HG03103 (cell line): ENCODE measurements around the gene NAA20.
A peak's percentile ranks its signal among the peaks of the same experiment; 100 is the strongest.

Source experiments
- ATAC-seq: cut with Tn5 transposase; IDR thresholded peaks from one replicate; pipeline ENCODE4 v1.9.1; 2021; ENCODE audit warnings: low read depth; ENCODE audit not compliant: unreplicated experiment

The NAA20 gene

DNA sequence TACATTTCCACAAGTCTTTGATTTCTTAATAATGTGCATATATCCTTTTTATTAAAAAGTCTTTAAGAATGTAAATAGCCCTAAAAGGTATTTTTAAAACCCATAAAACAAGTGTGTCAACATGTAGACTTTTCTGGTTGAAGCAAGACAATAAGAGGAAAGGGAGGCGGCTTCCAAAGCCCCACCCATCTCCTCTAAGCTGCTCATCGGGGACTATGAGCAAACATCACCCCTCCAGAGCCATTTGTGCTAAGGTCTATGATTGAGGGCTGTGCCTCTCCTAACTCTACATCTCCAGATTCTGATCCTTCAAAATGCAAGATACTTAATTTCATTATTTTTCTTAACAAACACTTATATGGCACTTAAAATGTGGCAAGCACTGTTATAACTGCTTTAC, 2.5 kb upstream of the NAA20 start:
- ATAC-seq: no peak

DNA sequence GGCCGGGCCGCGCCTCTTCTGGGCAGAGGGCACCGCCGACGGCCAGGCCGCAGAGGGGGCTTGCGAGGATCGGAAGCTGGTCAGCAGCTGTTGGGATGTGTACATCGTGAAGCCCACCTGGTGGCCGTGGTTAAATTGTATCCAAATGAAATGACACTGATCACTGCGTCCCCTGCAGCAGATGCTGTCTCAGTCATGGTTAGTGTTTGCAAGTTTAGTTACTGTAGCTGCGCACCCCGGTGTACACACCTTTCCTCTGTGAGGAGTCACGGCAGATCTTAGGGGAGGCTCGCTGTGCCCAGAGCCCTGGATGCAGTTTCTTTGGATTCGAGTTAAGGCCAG, 653 bp downstream of the NAA20 start:
- peak; percentile 2 for ATAC-seq

DNA sequence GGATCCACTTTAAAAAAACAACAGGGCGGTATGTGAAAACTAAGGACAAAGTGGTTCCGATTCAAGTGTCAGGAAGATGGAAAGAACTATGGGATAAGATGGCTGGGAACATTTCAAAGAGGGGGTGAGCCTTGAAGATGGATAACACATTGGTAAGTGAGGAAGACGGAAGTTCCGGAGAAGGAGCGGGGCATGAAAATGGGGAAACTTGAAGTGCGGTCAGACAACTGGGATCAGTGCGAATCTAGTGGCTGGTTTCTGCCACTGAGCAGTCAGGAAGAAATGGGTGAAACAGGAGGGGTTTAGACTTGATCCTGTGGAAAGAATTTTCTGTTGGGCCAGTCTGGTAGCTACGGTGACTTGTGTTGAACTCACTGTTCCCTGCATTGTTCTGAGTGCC, 1.2 kb downstream of the NAA20 start:
- no peak for ATAC-seq

DNA sequence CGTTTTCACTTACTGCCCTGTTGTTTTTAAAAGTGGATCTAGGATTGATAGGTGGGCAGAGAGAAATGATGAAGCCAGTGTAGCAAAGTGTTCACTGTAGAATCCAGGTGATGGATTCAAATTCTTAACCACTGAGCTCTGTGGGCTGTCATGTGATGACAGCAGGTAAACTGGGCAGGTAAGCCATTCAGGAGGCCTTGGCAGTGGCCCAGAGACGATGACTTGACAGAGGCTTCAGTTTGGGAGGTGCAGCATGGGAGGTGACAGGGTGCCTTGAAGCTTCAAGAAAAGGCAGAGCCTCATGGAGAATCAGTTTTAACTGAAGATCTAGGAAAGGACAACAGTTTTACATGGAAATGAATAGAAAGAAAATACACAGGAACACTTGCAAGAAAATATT, 2.0 kb downstream of the NAA20 start:
- no peak for ATAC-seq

DNA sequence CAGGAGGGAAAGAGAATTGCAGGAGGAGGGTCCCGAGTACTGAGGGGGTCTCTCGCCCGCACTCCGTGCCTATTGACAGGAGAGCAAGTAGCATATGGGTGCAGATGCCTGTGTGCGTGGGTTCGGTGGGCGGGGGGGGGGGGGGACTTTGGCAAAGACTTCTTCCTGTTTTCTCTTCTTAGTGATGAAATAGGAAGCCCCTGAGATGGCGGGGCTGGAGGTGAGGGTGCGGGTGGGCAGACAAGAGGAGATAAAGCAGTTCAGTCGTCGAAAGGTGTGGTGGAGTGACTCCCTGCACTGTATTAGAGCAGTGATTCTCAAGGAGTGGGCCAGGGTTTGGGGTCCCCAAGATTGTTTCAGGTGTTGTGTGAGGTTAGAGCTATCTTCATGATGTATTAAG, 3.7 kb downstream of the NAA20 start:
- no peak for ATAC-seq

DNA sequence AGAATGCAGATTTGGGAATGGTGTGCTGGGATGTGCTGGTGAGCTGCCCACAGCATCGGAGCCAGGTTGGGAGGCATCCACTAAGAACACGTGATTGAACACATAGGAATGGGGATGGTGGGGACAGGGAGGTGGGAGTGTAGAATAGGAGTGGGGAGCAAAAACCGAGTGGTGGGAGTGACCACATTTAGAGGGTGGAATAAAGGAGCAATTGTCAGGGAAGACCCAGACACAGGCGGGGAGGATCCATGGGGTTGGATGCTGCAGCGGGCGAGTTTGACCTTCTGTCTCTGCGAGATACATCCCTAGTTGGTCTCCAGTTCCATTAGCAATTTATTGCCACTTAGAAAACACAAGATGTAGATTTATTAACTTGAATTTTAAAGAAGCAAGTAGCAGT, 4.7 kb downstream of the NAA20 start:
- no peak for ATAC-seq

DNA sequence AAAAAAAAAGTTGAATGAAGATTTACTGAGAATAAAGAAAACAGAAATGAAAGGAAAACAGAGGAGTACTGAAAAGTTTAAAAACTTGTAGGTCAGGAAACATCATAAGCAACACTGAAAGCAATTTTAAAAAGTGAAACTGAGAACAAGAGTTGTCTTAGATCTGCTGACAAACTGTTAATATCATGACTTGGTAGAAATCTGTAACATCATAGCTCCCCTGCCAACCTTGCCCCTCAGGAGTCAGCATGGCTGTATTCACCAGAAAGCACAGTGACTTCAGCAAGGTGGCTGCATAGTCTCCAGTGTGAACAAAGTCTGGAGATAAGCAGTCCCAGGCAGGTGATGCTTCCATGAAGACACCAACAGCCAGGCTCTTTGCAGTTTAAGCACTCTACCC, 5.3 kb downstream of the NAA20 start:
- ATAC-seq: peak; percentile 61

DNA sequence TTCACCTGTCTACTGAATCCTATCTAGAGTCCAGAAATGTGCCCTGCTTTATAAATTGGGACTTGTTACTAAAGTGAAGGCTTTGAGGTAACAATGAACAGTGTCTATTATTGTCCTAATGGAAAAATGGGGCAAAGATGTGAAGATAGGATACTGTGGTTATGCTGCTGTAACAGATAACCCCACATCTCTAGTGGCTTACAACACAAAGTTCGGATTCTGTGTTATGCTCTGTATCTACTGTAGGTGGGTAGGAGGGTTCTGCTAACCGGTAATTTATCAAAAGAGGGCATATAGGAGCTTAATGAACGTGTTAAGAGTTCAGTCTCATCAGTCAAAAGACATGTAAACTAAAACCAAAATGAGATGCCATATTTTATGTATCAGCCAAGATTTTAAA, 6.2 kb downstream of the NAA20 start:
- no peak for ATAC-seq

DNA sequence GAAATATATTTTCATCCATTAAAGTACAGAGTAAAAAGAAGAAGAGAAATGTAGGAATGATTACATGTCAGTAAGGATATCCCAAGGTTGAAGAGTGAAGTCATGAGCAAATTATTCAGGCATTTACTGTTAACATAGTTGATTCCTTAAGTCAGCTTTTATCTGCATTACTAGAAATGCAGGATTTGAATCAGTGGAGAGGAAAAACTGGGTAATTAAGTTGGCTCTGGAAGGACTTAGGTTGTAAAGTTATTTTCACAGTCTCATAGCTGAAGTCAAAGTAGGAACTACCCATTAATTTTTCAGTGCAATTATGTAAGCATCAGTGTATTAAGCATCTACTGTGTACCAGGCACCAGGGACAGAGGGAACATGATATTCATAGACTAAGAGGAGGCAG, 7.8 kb downstream of the NAA20 start:
- ATAC-seq: no peak

DNA sequence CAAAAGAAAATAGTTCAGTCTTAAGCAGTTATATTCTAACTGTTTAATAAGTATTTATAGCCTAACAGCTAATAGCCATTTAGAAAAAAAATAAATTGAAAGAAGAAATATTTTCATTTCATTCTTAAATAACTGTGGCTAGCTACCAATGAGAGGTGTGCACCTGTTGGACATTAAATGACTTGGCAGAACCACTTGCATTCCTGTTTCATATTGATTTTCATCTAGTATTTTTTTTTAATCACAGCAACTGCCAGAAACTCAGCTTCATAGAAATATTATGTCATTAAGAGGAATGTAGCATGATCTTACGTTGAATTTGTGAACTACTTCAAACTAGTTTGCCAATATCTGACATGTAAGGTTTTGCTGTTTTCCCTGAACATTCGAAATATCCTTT, 10.1 kb downstream of the NAA20 start:
- no peak for ATAC-seq

DNA sequence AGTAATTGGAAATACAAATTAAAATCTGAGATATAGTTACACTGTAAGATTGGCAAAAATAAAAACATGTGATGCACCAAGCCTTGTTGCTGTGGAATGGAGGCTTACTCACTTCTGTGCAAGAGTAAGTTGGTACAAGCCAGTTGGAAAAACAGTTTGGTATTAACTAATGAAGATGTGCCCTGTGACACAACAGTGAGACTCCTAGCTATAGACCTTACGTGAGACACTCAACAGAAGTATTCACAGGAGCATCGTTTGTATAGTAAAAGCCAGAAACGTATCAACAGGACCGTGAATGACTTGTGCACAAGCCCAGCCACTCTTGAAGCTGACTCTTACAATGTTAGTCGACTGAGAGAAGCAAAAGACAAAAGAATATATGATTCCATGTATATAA, 14.6 kb downstream of the NAA20 start:
- no peak for ATAC-seq

DNA sequence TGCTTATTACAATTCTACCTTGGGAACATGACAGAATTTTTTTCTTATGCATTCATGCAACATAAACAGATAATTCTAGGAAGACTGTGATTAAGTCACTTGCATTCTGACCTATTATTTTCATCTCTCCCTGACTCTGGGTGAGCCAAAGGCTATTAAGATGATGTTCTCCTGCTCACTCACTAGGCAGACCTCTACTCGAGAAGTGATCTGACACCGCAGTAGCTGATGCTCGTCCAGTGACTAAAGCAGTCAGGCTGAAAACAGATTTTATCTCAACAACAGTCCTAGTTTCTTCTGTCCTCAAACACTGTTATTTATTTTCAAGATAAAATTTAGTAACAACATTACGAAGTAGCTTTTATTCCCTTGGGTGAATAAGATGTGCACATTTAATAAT, 17.3 kb downstream of the NAA20 start:
- no peak for ATAC-seq

DNA sequence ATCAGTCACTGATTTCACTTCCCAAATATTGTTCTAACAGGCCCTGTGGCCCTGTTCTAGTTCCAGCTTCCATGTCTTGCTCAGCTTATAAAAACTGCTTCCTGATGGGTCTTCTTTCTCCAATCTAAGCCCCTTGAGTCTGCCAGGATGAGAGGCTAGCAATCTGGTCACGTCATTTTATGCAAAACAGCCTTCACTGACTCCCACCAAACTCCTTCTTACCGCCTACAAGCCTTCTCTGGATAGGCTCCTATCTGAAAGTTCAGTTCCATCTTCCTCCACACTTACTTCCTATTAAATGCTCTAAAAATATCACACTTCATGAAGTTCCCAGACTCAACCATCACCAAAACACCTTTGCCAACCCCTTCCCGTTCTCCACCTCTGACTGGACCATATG, 19.6 kb downstream of the NAA20 start:
- no peak for ATAC-seq

DNA sequence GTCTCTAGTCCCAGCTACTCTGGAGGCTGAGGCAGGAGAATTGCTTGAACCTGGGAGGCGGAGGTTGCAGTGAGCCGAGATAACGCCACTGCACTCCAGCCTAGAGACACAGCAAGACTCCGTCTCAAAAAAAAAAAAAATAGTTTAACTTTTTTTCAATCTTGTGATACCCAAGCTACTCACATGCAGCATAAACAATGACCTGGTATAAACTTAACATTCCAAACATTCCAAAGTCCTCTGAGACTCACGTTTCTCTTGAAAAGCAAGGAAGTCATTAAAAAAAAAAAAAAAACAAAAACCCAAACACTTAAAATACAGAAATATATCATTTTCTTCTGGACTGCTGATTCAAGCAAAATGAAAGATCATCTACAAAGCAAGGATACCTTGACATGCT, 20.8 kb downstream of the NAA20 start:
- ATAC-seq: no peak

DNA sequence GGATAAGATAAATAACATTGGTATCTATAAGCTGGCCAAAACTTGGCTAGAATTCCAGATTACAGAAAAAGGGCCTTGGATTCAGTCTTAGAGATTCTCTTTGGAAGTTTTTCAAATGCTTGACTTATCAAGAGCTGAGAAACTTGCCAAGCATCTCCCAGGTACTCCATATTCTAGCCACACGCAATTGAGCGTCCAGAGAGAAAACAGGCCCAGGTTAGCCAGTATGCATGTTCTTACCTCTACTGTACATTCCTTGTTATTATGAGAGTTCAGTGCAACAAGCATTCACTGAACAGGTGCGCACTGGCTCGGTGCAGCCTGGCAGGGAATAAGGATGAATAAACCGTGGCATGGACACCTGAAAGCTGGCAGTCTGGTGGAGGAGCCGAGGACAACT, 21.4 kb downstream of the NAA20 start:
- no peak for ATAC-seq

DNA sequence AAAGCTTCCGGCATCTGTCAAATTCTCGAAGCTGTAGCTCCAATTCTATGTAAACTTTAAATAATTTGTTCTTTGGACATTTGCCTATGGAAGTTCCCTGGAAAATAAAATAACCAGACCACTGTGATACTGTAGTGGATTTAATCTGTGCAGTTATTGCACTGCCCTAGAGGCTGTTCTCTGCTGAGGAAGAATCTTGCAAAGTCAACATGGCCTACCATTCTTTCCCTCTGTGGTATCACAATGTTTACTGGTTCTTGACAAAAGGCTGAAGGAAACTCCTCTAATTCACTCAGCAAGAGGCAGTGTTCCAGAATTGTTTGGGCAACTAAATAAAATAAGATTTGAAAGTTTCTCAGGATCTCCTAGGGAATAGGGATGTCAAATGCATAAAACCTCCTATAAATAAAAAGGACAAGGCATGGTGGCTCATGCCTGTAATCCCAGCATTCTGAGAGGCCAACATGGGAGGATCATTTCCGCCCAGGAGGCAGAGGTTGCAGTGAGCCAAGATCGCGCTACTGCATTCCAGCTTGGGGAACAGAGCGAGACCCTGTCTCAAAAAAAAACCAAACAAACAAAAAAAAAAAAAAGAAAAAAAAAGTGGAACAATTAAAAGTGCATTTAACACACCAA, 22.7 kb downstream of the NAA20 start:
- ATAC-seq: no peak

DNA sequence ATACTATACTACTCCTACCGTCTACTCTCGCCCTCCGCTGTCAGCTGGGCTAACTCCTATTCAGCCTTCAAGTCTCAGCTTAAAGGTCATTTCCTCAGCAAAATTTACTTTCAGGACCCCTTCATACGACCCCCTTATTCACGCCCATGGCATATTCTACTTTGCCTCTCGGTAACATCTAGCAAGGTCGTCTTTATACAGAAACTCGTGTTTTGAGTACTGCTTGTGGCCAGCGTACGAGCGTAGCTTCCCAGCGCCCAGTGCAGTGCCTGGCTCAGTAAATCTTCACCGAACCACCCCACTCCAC, 34.6 kb downstream of the NAA20 start:
- ATAC-seq: peak; percentile 18

DNA sequence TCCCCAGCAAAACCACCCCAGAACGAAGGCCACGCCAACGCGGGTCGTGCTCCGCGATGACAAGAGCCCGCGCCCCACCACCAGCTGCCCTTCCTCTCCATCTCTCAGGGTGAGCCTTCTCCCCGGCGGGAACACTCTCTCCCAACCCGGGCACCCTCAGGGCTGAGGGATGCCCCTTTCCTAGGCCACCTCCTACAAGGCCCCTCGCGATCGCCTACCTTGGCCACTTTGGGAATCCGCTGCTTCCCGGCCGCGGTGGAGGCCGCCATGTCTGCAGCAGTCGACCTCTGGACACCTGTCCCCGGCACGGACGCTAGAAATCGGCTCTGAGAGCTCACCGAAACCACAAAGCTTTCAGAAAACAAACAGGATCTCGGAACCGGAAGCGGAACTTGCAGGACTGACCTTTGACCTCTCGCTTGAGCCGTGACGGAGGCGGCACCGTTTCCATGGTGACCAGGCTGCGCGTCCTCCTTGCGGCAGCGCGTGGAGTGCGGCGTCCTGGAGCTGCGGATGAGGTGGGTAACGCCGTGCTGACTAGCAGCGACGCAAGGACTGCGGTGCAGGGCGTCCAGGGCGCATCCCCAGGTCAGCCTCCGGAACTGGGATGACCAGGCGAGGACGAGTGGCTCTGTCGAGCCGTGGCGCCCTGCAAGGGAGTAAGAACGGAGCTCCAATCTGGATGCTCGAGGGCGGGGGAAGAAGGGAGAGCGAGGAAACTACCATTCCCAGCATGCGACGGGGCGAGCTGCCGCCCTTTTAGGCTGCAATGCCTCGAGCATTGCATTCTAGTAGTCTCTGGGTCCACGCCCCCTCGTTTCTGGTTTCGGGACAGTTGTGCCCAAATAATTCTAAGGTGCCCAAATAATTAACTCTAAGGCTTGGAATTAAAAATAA, 35.2 kb downstream of the NAA20 start, which contains the start of the genes CFAP61 and CRNKL1:
Gene CFAP61, plus strand, starts transcription at position 459 of the 897 bp plus-strand sequence. CDS start 4,122 bp downstream, outside the sequence.
Gene CRNKL1, minus strand, starts transcription at position 393 of the 897 bp plus-strand sequence. Its CDS starts 124 bp downstream, at position 269.
- ATAC-seq: peak; percentile 91

DNA sequence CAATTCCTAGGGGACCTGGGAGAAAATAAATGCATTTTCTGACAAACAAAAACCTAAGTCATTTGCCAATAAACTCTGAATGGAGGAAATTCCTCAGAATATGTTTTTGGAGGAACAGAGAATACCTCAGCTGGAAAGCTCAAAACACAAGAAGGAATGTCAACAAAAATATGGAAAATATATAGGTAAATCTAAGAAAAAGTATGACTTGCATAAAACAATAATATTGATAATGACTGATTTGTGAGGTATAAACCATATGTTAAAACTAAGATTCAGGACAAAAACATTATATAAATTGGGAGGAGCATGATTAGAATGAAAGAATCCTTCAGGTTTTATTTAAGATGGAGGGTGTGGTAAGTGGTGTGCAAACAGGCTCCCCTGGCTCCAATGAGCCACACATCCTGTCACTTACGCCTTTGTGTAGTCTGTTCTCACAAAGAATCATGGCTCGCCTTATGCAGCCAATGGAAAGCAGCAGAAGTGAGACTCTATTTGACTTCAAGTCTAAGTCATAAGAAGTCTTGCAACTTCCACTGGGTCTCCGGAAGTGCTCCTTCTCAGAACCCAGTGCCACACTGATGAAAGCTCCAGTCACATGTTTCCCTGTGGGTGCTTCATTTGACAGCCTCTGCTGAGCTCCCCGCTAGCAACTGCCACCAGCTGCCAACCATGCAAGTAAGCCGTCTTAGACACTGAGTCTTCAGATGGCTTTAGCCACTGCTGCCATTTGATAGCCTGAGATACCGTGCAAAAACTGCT, 43.3 kb downstream of the NAA20 start:
- ATAC-seq: no peak

DNA sequence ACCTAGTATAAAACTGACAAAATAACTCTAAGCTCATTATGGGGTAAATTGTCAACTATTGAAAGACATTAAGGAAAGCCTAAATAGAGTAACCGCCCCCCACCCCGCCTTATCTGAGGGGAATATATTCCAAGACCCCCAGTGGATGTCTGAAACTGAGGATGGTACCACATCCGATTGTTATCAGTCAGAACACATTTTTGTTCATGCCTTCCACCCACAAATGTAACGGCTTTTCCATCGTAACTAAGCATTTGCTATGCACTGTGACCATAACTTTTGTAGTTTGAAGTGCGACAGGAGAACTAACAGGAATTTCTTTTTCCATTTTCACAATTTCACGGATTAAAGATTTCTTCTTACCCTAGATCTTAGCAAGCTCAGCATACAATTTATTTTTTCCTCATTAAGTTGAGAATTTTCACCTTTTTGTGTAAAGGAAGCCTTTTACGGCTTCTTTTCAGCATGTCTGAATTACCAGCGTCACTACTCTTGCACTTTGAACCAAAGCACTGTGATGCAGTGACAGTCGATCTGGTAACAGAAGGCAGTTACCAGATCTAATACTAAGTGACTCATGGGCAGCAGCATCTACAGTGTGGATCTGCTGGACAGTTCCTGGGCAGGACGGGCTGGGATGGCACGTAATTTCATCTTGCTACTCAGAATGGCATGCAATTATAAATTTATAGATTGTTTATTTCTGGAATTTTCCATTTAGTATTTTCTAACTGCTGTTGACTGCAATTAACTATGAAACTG, 47.0 kb downstream of the NAA20 start:
- ATAC-seq: no peak

DNA sequence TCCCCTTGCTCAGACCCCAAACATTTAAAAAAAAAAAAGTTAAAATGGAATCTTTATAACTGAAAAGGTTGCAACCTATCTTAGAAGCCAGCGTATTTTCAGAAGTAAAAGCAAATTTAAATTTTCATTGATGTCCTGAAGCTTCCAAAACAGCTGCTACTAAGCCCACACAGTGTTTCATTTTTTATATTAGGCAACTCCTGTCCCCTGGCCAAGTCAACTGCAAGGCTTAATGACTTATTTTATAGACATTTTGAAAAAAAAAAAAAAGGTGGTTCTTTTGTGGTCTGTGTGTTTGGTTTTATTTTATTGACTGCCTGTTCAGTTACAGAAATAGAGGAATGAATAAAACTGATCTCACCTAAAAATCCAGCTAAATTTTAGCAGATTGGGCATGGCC, 48.2 kb downstream of the NAA20 start:
- no peak for ATAC-seq
